Psoas muscle (tissue), 8 donors: ENCODE data around the gene SNAI3. TPM values are rescaled to one million over a fixed set of nuclear protein-coding genes. Genes with fewer than 3 reads are reported as not detected.

Experiments used
- ATAC-seq, 4 donors: fragments of 200-7000 bp; cut with Tn5 transposase; one replicate each; pipeline ENCODE4 v1.9.1; 2020; ENCODE audit warnings: moderate library complexity in 3 of 4, mild to moderate bottlenecking in 2 of 4
- DNase-seq, 2 donors: peaks; one replicate each; pipeline ENCODE4 v3.0.0-alpha.2; 2020
- H3K27ac ChIP-seq: fragments of 200-600 bp; one replicate; pipeline ENCODE4 v1.8.0; 2022
- H3K27me3 ChIP-seq, 3 donors: fragments of 200-600 bp in 1 of 3; one replicate each; pipeline versions ENCODE4 v1.6.1 to v1.8.0; 2013 to 2022; ENCODE audit warnings: low read length in 2 of 3, mild to moderate bottlenecking in 2 of 3, moderate library complexity in 1 of 3; ENCODE audit not compliant: insufficient read depth in 3 of 3
- H3K36me3 ChIP-seq, 2 donors: fragments of 200-600 bp in 1 of 2; one replicate each; pipeline versions ENCODE4 v1.6.1 to v1.8.0; 2013 to 2022; ENCODE audit warnings: low read depth in 1 of 2, mild to moderate bottlenecking in 1 of 2, moderate library complexity in 1 of 2; ENCODE audit not compliant: insufficient read depth in 1 of 2
- H3K4me1 ChIP-seq: fragments of 200-600 bp; one replicate; pipeline ENCODE4 v1.8.0; 2022
- H3K4me3 ChIP-seq: fragments of 200-600 bp; one replicate; pipeline ENCODE4 v1.8.0; 2022; ENCODE audit warnings: mild to moderate bottlenecking
- H3K9me3 ChIP-seq: fragments of 200-600 bp; one replicate; pipeline ENCODE4 v1.8.0; 2022
- WGBS, 3 donors: extraction: QIAGEN DNeasy Blood & Tissue Kit; methylation state at CpG; one replicate each; pipeline versions ENCODE4 v1.1.6 to v1.1.7; 2013; 5-methylcytosine and 5-hydroxymethylcytosine counted together
- intact Hi-C, 2 donors: fragments of 100-400 bp; cut with DNase I; formaldehyde crosslinking; loops; one replicate each; pipeline versions ENCODE4 v1.11.0 to v1.14.2; 2022
- polyA plus RNA-seq, 3 donors: library from polyadenylated mRNA; stranded (reverse); fragments of 200-250 nt; gene quantifications; one replicate each; pipeline ENCODE4 v1.2.3, GENCODE V29; 2013
- total RNA-seq, 4 donors: library from RNA; stranded (reverse); fragmentation: NEBNext Ultra II Directional in 2 of 4; extraction: Animal tissue kit (Norgen Biotek cat#: 25700) in 2 of 4; gene quantifications; one replicate each; pipeline versions ENCODE4 v1.2.1 to v1.2.4, GENCODE V29; 2021 to 2023
- TF ChIP-seq, protein P1 (sequence below): fragments of 200-600 bp; IDR thresholded peaks from one replicate; pipeline ENCODE4 v1.8.0; 2022; ENCODE audit warnings: antibody characterized with exemption
- donor health status: healthy with polysubstance abuse.
- donor health status: DM: no; HTN: no; CAD: no; lungs with moderate emphysema.
- donor health status: Bipolar disorder and iron deficiency.
- donor health status: healthy.
- donor health status: DM: yes; HTN: yes; CAD: no.
- donor health status: DM: no; HTN: no; CAD: no.
- donor health status: DM: no; HTN: no; CAD: no.
- donor health status: DM: yes; HTN: yes; CAD: no.

Gene SNAI3
- total and polyA plus RNA-seq, 7 donors = 1.2 to 8.5 (median 3.9) TPM

DNA sequence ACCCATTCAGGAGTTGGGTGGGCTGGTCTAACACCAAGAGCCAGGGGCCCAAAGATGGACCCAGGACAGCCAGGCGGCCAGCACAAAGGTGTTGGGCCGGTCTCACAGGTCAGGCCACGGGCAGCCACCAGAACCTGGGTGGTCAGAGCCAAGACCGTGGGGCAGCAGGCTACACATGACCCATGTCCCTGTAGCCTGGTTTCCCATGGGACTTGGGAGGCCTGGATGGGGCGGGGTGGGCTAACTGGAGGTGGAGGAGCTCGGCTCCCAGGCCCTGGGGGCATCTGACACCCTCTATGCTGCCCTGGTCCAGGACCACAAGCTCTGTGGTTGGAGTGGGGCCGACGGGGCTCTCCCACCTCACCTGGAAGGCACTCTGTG is 37.2 kb upstream of the SNAI3 start:
- WGBS, 3 donors = 83 to 88% (median 85%) methylated on average over 8 of the region's 8 CpGs

DNA sequence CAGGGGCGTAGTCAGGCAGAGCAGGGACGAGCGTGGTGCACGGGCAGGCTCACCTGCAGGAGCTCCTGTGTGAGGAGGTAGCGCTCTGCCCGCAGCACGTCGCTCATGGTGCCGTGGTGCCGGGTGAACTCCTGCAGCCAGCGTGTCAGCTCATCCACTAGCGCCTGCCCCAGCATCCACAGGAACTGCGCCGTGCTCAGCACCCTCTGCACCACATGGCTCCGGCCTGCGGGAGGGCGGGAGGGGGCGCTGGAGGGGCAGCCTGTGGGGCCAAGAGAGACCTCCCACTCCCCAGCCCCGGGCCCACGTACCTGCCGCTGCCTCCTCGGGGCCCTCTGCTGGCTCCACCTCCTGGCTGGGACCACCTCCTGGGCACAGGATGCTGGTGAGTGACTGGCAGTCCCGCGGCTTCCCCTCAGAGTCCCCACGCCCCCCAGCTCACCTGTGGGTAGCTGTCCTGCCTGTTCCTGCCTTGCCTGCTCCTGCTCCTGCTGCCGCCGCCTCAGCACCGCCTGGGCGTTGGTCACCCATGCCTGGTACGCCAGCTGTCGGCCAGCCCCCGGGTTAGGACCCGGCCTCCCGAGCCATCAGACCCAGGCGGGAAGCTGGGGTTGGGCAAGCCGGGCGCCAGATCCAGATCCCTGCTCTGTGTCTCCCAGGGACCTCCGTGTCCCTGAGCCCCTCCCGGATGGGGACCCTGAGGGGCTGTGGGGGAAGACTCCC is 36.6 kb upstream of the SNAI3 start:
- no peak for ATAC-seq
- no peaks in the 10 kb centered on the region for H3K4me1 ChIP-seq
- H3K36me3 ChIP-seq = peaks cover 0 to 62% of the 10 kb centered on the region in 2 donors
- peaks cover 0 to 4% (median 2%) of the 10 kb centered on the region in 3 donors for H3K27me3 ChIP-seq
- intact Hi-C loops = no loop called here
- no peak overlapping the region for H3K27ac ChIP-seq
- DNase-seq = no peak
- TF ChIP-seq, protein P1, sequence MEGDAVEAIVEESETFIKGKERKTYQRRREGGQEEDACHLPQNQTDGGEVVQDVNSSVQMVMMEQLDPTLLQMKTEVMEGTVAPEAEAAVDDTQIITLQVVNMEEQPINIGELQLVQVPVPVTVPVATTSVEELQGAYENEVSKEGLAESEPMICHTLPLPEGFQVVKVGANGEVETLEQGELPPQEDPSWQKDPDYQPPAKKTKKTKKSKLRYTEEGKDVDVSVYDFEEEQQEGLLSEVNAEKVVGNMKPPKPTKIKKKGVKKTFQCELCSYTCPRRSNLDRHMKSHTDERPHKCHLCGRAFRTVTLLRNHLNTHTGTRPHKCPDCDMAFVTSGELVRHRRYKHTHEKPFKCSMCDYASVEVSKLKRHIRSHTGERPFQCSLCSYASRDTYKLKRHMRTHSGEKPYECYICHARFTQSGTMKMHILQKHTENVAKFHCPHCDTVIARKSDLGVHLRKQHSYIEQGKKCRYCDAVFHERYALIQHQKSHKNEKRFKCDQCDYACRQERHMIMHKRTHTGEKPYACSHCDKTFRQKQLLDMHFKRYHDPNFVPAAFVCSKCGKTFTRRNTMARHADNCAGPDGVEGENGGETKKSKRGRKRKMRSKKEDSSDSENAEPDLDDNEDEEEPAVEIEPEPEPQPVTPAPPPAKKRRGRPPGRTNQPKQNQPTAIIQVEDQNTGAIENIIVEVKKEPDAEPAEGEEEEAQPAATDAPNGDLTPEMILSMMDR = no peak
- no peak overlapping the region for H3K4me3 ChIP-seq
- H3K9me3 ChIP-seq = no peaks in the 10 kb centered on the region
- WGBS, 3 donors = 91 to 93% (median 92%) methylated on average over 32 to 39 of the region's 39 CpGs

More for the DNA sequence above, 37.2 kb upstream of the SNAI3 start:
- DNase-seq (no peak), ATAC-seq (no peak)
- H3K36me3 ChIP-seq = peaks cover 0 to 60% of the 10 kb centered on the region in 2 donors
- no peaks in the 10 kb centered on the region for H3K9me3 ChIP-seq
- H3K27me3 ChIP-seq = peaks cover 0 to 4% (median 2%) of the 10 kb centered on the region in 3 donors
- no peak overlapping the region for H3K4me3 ChIP-seq
- intact Hi-C loops = no loop called here
- H3K27ac ChIP-seq = no peak overlapping the region
- TF ChIP-seq, protein P1 = no peak
- no peaks in the 10 kb centered on the region for H3K4me1 ChIP-seq

DNA sequence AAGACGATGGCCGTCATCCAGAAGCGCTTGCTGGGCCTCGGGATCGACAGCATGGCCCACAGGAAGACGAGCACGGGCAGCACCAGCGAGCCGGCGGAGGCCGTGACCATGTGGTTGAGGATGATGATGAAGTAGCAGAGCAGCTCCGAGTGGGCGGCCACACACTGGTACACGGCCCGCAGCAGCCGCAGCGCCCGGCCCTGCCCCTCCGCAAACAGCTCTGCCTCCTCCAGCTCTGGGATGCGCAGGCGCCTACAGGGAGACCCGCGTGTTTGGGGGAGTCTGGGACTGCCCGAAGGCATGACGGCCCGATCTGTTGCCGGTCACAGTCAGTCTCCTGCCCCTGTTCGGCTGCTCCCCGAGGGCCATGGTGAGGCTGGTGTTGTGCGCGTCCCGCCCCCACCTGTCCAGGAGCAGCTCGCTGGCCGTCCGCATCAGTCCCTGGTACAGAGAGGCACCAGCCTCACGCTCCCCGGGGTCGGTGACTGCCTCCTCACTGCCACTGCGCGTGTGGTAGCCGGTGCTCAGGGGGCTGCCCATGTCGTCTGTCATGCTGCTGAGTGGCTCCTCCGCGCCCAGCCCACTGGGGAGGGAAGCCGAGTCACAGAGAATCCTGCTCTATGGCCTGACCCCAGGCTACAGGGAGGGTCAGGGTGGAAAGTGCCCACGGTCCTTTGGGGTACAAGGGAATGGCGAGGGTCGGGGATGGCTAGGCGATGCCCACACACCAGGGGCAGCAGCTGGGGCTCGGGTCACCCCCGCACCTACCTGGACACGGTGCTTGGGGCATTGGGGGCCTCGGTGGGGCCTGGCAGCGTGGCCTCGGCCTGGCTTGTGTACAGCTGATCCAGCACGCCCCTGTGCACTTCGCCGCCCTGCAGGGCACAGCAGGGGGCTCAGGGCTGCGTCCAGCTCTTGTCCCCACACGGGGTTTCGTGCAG is 35.8 kb upstream of the SNAI3 start:
- 93 to 95% (median 94%) methylated on average over 60 to 61 of the region's 61 CpGs for WGBS, 3 donors
- Histone ChIP-seq H3K27ac (no peak overlapping the region), H3K9me3 (no peaks in the 10 kb centered on the region), H3K4me3 (no peak overlapping the region), H3K36me3 (peaks cover 0 to 69% of the 10 kb centered on the region in 2 donors), H3K27me3 (peaks cover 0 to 2% (median 0%) of the 10 kb centered on the region in 3 donors), H3K4me1 (no peaks in the 10 kb centered on the region)
- DNase-seq = no peak
- intact Hi-C loops = no loop called here
- TF ChIP-seq, protein P1 = no peak
- ATAC-seq = no peak

DNA sequence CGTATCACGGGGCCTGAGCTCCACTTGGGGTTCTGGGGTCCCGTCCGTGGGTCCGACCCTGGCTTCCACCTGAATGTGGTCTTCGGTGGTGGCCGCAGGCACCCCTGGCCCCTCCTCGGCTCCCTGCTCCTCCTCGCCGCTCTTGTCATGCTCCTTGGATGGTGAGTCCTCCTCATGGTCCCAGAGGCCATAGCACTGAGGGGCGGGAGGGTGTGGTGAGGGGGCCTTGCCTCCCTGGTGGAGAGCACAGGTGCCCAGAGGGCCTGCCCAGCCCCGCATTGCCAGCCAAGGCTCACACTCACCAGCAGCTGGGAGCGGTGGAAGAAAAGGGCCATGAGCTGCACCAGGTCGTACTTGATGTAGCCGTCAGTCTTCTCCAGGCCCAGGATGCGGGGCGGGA is 34.9 kb upstream of the SNAI3 start:
- Histone ChIP-seq H3K27ac (no peak overlapping the region), H3K27me3 (peaks cover 0 to 2% (median 0%) of the 10 kb centered on the region in 3 donors), H3K4me3 (no peak overlapping the region), H3K36me3 (peaks cover 5 to 77% of the 10 kb centered on the region in 2 donors), H3K4me1 (no peaks in the 10 kb centered on the region), H3K9me3 (no peaks in the 10 kb centered on the region)
- TF ChIP-seq, protein P1 = no peak
- intact Hi-C loops = no loop called here
- DNase-seq = no peak
- ATAC-seq = no peak
- 93 to 94% (median 93%) methylated on average over 15 to 17 of the region's 17 CpGs for WGBS, 3 donors
